Stimulated activated CD8-positive, alpha-beta memory T cell treated with anti-CD3 and anti-CD28 coated beads, Interleukin-15, amount 100 ng/mL, for 48 hours (primary cell): ENCODE measurements around the gene CTRB1.
"Not testable (repeated sequence)": the region's sequence is repeated elsewhere in the genome, so short reads cannot be mapped to it uniquely, and the experiment has no call there.

ENCODE experiments used
- DNase-seq, 2 donors: peaks; one replicate each; pipeline ENCODE4 v3.0.0-alpha.2; 2020; ENCODE audit warnings: low read depth in 2 of 2

Gene CTRB1

GRCh38 chr16:75254359-75254837 is 35.6 kb downstream of the CTRB1 start:
- DNase-seq, result no peak

GRCh38 chr16:75256059-75256571 is 37.3 kb downstream of the CTRB1 start:
- no peak for DNase-seq

- no peak for DNase-seq
These were observed 38.0 kb downstream of the CTRB1 start for GRCh38 chr16:75256696-75257343.

GRCh38 chr16:75257886-75258806 is 39.4 kb downstream of the CTRB1 start:
- DNase-seq, result no peak

- DNase-seq, result no peak
These were observed 40.0 kb downstream of the CTRB1 start for GRCh38 chr16:75258807-75259141.

GRCh38 chr16:75260851-75261589 is 42.2 kb downstream of the CTRB1 start:
- no peak for DNase-seq

GRCh38 chr16:75261590-75262078 is 42.8 kb downstream of the CTRB1 start:
- no peak for DNase-seq

- no peak for DNase-seq
These were observed 43.5 kb downstream of the CTRB1 start for GRCh38 chr16:75262104-75262799.

- DNase-seq, result no peak
These were observed 44.0 kb downstream of the CTRB1 start for GRCh38 chr16:75262800-75263127.

GRCh38 chr16:75263291-75263962 is 44.6 kb downstream of the CTRB1 start:
- DNase-seq, result no peak

- DNase-seq, result no peak
These were observed 45.2 kb downstream of the CTRB1 start for GRCh38 chr16:75263963-75264445.

- no peak for DNase-seq
These were observed 45.7 kb downstream of the CTRB1 start for GRCh38 chr16:75264457-75264998.

- DNase-seq, result no peak
These were observed 46.5 kb downstream of the CTRB1 start for GRCh38 chr16:75264999-75265910.

GRCh38 chr16:75265911-75266701 is 47.3 kb downstream of the CTRB1 start:
- DNase-seq, result no peak

- DNase-seq, result no peak
These were observed 48.2 kb downstream of the CTRB1 start for GRCh38 chr16:75266738-75267630.

- no peak for DNase-seq
These were observed 49.0 kb downstream of the CTRB1 start for GRCh38 chr16:75267631-75268264.

GRCh38 chr16:75269358-75269757 is 50.6 kb downstream of the CTRB1 start:
- DNase-seq, result not testable (repeated sequence)
